ENCODE results near the gene TSPAN3. TPM values are rescaled to one million over a fixed set of nuclear protein-coding genes. Genes with fewer than 3 reads are reported as not detected.

The TSPAN3 gene
- total and polyA plus RNA-seq, 11 donors = 58.1 to 247 (median 133) TPM

DNA sequence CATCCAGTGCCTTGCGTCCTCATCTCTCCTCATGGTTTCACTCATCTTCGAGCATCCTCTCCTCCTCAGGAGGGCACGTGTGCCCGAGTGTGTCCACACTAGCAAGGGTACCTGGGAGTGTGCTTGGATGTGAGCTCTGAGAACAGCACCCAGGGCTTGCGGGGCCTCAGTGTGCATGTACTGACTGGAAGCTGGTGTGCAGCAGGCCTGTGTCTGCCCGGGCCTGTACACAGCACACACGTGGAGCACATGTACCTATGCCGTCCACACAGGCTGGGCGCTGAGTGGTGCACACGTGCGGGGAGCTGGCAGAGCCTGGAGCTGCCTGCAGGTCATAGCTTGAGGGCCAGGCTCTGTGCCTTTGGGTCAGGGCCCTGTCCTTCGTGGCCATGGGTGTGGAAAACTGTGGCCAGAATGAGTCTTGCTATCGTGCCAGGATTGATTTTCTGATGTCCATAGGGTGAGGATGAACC, 34.9 kb downstream of the TSPAN3 start:
- DNase-seq = peak in 2 of 5 donors; percentile 22 to 36
- H3K27ac ChIP-seq = no peak overlapping the region
- 82 to 89% (median 84%) methylated on average over 6 to 13 of the region's 13 CpGs for WGBS, 4 donors
- peak in 1 of 4 donors; percentile 10 for ATAC-seq
- no peaks in the 10 kb centered on the region for H3K27me3 ChIP-seq
- peaks cover 0 to 13% (median 0%) of the 10 kb centered on the region in 12 donors for H3K9me3 ChIP-seq
- H3K36me3 ChIP-seq = peaks cover 0 to 41% (median 0%) of the 10 kb centered on the region in 9 donors
- no peak for TF ChIP-seq POLR2A (IDR thresholded peaks at IDR 0.05)
- TF ChIP-seq, protein P1, sequence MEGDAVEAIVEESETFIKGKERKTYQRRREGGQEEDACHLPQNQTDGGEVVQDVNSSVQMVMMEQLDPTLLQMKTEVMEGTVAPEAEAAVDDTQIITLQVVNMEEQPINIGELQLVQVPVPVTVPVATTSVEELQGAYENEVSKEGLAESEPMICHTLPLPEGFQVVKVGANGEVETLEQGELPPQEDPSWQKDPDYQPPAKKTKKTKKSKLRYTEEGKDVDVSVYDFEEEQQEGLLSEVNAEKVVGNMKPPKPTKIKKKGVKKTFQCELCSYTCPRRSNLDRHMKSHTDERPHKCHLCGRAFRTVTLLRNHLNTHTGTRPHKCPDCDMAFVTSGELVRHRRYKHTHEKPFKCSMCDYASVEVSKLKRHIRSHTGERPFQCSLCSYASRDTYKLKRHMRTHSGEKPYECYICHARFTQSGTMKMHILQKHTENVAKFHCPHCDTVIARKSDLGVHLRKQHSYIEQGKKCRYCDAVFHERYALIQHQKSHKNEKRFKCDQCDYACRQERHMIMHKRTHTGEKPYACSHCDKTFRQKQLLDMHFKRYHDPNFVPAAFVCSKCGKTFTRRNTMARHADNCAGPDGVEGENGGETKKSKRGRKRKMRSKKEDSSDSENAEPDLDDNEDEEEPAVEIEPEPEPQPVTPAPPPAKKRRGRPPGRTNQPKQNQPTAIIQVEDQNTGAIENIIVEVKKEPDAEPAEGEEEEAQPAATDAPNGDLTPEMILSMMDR (IDR thresholded peaks at IDR 0.05) = no peak
- H3K4me3 ChIP-seq = no peak overlapping the region
- peaks cover 0 to 28% (median 0%) of the 10 kb centered on the region in 12 donors for H3K4me1 ChIP-seq
- intact Hi-C loops (cut with DNase I) = no loop called here

DNA sequence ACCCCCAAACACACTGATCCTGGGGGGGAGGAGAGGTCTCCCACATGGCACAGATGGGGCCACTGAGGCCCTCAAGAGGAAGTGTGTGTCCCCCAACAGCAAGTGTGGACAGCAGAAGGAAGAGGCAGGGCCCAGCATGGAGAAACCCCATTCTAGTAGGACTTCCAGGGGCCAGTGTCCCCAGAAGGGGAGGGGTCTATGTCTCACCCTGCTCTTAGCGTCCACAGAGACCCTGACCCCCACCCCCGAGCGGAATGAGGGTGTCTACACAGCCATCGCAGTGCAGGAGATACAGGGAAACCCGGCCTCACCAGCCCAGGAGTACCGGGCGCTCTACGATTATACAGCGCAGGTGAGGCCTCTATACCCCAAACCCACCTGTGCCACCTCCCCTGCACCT, 35.3 kb downstream of the TSPAN3 start:
- intact Hi-C loops (cut with DNase I) = no loop called here
- H3K36me3 ChIP-seq = peaks cover 0 to 45% (median 0%) of the 10 kb centered on the region in 9 donors
- ATAC-seq = no peak
- peak in 4 of 5 donors; percentile 5 to 40 (median 20) for DNase-seq
- no peak overlapping the region for H3K27ac ChIP-seq
- TF ChIP-seq, protein P1 (IDR thresholded peaks at IDR 0.05) = no peak
- TF ChIP-seq POLR2A (IDR thresholded peaks at IDR 0.05) = no peak
- 92 to 96% (median 93%) methylated on average over 9 of the region's 9 CpGs for WGBS, 4 donors
- no peaks in the 10 kb centered on the region for H3K27me3 ChIP-seq
- no peak overlapping the region for H3K4me3 ChIP-seq
- peaks cover 0 to 28% (median 0%) of the 10 kb centered on the region in 12 donors for H3K4me1 ChIP-seq
- peaks cover 0 to 8% (median 0%) of the 10 kb centered on the region in 12 donors for H3K9me3 ChIP-seq

DNA sequence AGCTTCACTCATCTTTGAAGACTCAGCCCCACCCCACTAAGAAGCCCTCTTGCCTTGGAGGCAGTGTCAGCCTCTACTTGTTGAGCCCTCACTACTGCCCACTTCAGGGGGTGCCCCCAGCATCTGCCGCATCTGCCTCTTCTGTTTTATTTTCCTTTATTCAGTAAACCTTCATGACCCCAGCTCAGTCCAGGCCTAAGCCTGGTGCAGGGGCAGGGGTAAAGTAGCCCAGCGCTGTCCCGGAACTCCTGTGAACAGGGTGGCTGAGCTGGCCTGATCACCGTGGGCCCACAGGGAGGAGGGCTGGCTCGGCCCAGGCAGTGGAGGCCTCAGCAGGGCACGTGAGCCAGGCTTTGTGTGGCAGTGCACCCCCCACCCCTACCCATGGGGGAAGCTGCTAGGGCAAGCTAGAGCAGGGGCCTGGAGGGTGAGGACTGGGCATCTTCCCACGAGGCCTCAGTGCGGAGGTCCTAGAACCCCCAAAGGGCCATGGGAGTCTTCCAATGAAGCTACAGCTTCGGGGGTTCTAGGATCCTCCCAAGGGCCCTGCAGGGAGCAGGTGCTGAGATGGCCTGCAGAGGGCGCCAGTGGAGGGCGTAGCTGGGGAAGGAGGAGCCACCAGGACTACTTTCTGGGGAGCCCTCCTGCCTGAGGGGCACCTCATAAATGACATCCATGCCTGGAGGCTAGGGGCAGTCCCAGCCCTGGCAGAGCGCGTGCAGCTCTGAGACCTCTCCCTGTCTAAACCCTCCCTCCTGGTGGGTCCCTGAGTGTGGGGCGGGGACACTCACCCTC, 36.0 kb downstream of the TSPAN3 start:
- 63 to 87% (median 74%) methylated on average over 5 to 14 of the region's 14 CpGs for WGBS, 4 donors

More for the DNA sequence above, 36.0 kb downstream of the TSPAN3 start:
- Histone ChIP-seq H3K4me3 (no peak overlapping the region), H3K27ac (no peak overlapping the region), H3K9me3 (peaks cover 0 to 6% (median 0%) of the 10 kb centered on the region in 12 donors), H3K27me3 (peaks cover 0 to 4% (median 0%) of the 10 kb centered on the region in 9 donors), H3K36me3 (peaks cover 0 to 52% (median 0%) of the 10 kb centered on the region in 9 donors), H3K4me1 (peaks cover 0 to 23% (median 0%) of the 10 kb centered on the region in 12 donors)
- TF ChIP-seq POLR2A (IDR thresholded peaks at IDR 0.05) = no peak
- TF ChIP-seq, protein P1 (IDR thresholded peaks at IDR 0.05) = peak; percentile 36 to 72 (median 60)
- ATAC-seq (peak in 3 of 4 donors; percentile 8 to 31 (median 15)), DNase-seq (peak; percentile 19 to 55 (median 29))
- intact Hi-C loops (cut with DNase I) = no loop called here
